Measurements from ENCODE around the gene AP4M1. TPM values are rescaled to one million over a fixed set of nuclear protein-coding genes. Genes with fewer than 3 reads are reported as not detected.

AP4M1 gene, protein sequence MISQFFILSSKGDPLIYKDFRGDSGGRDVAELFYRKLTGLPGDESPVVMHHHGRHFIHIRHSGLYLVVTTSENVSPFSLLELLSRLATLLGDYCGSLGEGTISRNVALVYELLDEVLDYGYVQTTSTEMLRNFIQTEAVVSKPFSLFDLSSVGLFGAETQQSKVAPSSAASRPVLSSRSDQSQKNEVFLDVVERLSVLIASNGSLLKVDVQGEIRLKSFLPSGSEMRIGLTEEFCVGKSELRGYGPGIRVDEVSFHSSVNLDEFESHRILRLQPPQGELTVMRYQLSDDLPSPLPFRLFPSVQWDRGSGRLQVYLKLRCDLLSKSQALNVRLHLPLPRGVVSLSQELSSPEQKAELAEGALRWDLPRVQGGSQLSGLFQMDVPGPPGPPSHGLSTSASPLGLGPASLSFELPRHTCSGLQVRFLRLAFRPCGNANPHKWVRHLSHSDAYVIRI
- total RNA-seq (2014; rRNA removed; shearing (Covaris generic)): 13.7 and 14.4 TPM in 2 replicates
- polyA plus RNA-seq (2015; cell fraction: cytosol; rRNA removed): 13.0 and 15.6 TPM in 2 replicates
- 30.7 and 45.2 TPM in 2 replicates for polyA plus RNA-seq (2015; cell fraction: nucleus; rRNA removed)

- peak; percentile 99 for DNase-seq (ENCODE audit: low read depth)
These were observed at the start of gene AP4M1, which contains the start of gene MCM7 for GRCh38 chr7:100101016-100101862. TSS of gene AP4M1 (plus strand) at chr7:100101643. CDS start at chr7:100101715, 72 bp downstream. TSS of gene MCM7 (minus strand) at chr7:100101397. CDS start at chr7:100101294, 103 bp downstream.

- peak; percentile 76 for DNase-seq (ENCODE audit: low read depth)
These were observed 48.2 kb upstream of the AP4M1 start for GRCh38 chr7:100053215-100053614.

DNA sequence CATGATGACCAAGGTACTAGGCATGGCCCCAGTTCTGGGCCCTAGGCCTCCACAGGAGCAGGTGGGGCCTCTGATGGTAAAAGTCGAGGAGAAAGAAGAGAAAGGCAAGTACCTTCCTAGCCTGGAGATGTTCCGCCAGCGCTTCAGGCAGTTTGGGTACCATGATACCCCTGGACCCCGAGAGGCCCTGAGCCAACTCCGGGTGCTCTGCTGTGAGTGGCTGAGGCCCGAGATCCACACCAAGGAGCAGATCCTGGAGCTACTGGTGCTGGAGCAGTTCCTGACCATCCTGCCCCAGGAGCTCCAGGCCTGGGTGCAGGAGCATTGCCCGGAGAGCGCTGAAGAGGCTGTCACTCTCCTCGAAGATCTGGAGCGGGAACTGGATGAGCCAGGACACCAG, 44.4 kb upstream of the AP4M1 start:
- no peak for DNase-seq (ENCODE audit: low read depth)

DNA sequence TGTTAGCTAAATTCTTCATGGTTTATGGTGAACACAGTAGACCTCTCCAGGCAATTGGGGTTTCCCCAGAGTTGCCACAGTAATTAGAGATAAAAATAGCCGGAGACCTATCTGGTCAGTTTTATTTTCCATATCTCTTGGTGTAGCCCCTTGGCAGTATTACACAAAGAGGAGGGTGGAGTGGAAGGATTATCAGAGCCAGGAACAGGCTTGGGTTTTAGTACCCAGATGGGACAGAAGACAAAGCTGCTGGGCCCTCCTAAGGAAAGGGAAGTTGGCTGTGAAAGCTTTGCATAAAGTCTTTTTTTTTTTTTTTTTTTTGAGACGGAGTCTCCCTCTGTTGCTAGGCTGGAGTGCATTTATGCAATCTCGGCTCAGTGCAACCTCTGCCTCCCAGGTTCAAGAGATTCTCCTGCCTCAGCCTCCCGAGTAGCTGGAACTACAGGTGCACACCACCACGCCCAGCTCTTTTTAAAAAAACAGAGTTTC, 42.1 kb upstream of the AP4M1 start:
- no peak for DNase-seq (ENCODE audit: low read depth)

- no peak for DNase-seq (ENCODE audit: low read depth)
These were observed 39.8 kb upstream of the AP4M1 start for GRCh38 chr7:100061518-100062193.

GRCh38 chr7:100063376-100063775, 38.1 kb upstream of the AP4M1 start:
- no peak for DNase-seq (ENCODE audit: low read depth)

DNA sequence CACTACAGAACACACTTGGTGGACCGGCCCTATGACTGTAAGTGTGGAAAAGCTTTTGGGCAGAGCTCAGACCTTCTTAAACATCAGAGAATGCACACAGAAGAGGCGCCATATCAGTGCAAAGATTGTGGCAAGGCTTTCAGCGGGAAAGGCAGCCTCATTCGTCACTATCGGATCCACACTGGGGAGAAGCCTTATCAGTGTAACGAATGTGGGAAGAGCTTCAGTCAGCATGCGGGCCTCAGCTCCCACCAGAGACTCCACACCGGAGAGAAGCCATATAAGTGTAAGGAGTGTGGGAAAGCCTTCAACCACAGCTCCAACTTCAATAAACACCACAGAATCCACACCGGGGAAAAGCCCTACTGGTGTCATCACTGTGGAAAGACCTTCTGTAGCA, 37.3 kb upstream of the AP4M1 start:
- DNase-seq (ENCODE audit: low read depth): no peak

DNA sequence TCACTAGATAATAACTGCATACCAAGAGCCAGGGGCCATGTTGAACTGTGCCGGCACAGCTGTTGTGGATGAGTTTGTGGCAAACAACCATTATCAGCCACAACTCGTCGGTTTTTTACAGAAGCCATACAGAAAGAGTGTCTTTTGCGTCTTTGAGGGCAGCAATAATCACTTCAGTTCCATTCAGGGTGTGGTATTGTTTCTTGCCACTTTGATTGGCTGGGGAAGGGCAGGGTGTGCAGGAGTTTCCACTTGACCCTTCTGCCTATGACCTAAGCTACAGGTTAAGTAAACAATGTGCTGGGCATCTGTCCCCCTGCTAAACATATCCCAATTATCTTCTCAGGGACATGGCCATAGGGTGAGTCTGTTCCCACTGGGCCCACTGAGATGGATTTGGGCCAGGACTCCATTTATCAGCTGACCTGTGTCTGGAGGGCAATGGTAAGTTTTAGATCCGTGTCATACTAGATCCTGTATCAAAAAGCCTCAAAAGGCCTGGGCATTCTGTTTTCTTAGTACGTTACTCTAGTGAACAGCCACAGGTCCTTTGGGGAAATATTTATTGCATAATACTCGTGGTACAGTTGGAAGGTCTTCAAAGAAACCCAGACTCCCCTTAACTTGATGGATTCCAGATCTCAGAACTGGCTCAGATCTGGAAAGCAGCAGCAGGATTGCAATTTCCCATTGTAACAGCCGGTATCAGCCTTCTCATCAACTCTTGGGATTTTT, 35.8 kb upstream of the AP4M1 start:
- no peak for DNase-seq (ENCODE audit: low read depth)

DNA sequence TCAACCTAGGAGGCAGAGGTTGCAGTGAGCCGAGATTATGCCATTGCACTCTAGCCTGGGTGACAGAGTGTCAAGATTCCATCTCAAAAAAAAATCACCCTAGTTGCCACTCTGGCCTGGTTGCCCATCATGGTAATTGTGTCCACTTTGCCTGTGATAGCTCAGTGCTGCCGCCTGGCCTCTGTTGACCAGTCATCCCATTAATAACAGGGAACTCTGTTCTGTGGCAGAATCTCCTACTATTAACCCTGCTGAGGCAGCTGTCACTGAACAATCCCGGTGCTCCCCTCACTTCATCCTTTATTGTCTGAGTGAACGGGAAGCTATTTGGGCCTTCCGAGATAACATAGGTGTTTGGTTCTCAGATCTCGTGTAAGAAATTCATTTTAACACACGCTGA, 34.5 kb upstream of the AP4M1 start:
- DNase-seq (ENCODE audit: low read depth): no peak

DNA sequence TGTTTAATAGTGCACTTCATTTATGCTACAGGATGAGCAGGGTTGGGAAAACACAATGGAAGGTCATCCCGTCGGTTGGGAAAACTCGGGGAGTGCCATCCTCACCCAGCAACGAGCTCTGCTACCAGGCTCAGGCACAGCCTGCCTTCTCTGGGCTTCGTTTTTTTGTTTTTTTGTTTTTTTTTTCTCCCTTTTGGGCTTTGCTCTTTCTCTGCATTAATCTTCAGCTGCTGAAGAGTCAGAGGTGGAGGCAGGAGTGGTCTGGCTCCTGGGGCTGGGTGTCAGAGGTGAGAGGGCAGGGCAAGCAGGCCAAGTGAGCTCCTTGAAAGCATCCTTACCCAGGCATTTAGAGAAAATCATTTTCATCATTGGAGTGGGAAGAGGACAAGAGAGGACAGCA, 31.5 kb upstream of the AP4M1 start:
- no peak for DNase-seq (ENCODE audit: low read depth)

DNA sequence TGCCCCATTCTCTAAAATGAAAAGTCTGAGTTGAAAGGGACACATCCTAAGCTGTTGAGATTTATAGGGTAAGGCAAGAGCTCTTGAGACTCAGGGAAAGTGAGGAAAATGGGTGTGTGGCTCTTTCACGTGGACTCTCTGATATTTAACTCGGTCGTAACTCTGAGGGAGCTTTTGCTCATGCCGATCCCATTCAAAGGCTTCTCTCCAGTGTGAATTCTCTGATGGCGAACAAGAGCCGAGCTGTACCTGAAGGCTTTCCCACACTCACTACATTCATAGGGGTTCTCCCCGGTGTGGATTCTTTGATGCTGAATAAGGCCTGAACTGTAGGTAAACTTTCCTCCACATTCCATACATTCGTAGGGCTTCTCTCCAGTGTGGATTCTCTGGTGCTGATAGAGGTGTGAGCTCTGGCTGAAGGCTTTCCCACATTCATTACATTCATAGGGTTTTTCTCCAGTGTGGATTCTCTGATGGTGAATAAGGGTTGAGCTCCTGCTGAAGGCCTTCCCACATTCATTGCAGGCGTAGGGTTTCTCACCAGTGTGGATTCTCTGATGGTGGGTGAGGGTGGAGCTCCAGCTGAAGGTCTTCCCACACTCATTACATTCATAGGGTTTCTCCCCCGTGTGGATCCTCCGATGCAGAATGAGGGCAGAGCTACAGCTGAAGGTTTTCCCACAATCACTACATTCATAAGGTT, 30.3 kb upstream of the AP4M1 start:
- DNase-seq (ENCODE audit: low read depth): no peak

GRCh38 chr7:100072462-100072861, 29.0 kb upstream of the AP4M1 start:
- no peak for DNase-seq (ENCODE audit: low read depth)

GRCh38 chr7:100074841-100075240, 26.6 kb upstream of the AP4M1 start:
- DNase-seq (ENCODE audit: low read depth): no peak

- no peak for DNase-seq (ENCODE audit: low read depth)
These were observed 26.0 kb upstream of the AP4M1 start for GRCh38 chr7:100075418-100075817.

- no peak for DNase-seq (ENCODE audit: low read depth)
These were observed 24.2 kb upstream of the AP4M1 start for GRCh38 chr7:100077205-100077604.

DNA sequence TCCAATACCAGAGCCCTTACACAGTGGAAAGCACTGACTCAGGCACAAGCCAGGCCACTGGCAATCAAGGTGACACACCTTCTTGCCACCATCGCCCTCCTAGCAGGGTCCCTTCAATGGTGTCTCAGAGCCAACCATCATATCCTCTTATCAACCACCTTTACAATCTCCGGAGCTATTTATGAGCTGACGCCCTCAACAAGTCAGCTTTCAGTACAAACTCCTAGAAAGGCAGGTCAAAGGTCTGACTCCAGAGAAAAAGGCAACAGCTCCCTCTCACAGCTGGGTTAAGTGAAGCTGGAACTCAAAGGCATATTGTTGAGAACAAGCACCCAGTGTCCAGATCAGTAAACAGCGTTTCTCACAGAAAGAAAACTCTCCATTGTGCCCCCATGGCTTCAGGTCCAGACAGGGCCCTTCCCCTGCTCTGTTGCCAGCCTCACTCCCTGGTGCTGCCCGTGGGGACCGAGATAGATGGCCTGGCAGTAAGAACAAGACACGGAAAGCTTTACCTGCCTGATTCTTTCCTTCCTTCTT, 22.4 kb upstream of the AP4M1 start:
- no peak for DNase-seq (ENCODE audit: low read depth)

- no peak for DNase-seq (ENCODE audit: low read depth)
These were observed 20.4 kb upstream of the AP4M1 start for GRCh38 chr7:100080907-100081534.

DNA sequence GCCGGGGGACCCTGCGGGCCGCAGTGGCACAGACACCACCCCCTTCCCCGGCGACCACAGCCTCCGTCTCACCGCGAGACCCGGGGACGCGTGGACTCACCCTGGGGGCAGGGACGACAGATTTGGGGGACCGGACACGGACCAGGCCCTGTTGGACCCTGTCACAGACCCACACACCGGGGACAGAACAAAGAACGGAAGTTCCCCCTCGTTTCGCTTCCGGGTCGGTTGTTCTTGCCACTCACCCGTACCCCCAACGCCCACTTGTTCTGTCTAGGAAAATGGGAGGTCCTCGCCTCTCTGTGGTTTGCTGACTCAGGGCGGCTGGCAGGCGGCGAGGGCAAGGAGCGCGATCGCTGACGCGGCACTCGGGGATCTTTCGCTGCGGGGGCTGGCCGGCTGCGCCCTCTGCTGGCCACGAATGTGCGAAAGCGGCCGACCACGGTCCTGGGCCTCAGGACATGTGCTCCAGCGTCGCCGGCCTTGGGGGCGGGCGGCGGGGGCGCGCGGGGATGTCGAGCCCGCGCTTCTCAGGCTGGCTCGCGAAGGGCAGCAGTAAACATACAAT, 19.8 kb upstream of the AP4M1 start, which contains the start of gene ZNF3:
ZNF3 (minus strand) TSS at position 189 of the 568 bp plus-strand sequence. CDS start 4,366 bp downstream, outside the sequence.
- DNase-seq (ENCODE audit: low read depth): peak; percentile 99

DNA sequence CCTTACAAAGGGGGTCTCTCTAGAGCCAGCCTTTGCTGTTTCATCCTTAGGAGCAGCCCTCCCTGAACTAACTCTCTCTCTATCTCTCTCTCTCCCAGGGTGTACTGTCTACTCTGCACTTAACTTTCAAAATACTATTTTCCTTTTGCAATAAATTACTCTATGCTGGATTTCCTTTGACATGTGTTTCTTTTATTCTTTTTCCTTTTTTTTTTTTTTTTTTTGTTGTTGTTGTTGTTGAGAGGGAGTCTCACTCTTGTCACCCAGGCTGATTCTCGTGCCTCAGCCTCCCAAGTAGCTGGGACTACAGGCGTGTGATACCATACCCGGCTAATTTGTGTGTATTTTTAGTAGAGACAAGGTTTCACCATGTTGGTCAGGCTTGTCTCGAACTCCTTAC, 18.5 kb upstream of the AP4M1 start:
- no peak for DNase-seq (ENCODE audit: low read depth)

Measured in HT1080 (cell line).